GM13976 (cell line): ENCODE results near the gene ARMC9.
"Not testable (repeated sequence)": the region's sequence is repeated elsewhere in the genome, so short reads cannot be mapped to it uniquely, and the experiment has no call there.

Experiments
- DNase-seq: peaks from one replicate; pipeline ENCODE4 v3.0.0; 2012; ENCODE audit warnings: low spot score
- in situ Hi-C: fragments of 300-500 bp; cut with MboI; formaldehyde crosslinking; loops from one replicate; pipeline ENCODE4 v1.12.0; 2022; ENCODE audit warnings: low sequenced_read_pairs, mixed read lengths, inconsistent platforms; ENCODE audit not compliant: unreplicated experiment
- TF ChIP-seq, protein P1 (sequence below): IDR thresholded peaks from 2 replicates; pipeline ENCODE4 v1.5.1; 2012; ENCODE audit warnings: borderline replicate concordance, mild to moderate bottlenecking; ENCODE audit not compliant: insufficient read depth; ENCODE audit errors: extremely low read depth, missing control alignments, control extremely low read depth

The ARMC9 gene

GRCh38 chr2:231347638-231348037 is 149.2 kb downstream of the ARMC9 start:
- in situ Hi-C loops, result no loop called here
- DNase-seq, result no peak
- TF ChIP-seq, protein P1, sequence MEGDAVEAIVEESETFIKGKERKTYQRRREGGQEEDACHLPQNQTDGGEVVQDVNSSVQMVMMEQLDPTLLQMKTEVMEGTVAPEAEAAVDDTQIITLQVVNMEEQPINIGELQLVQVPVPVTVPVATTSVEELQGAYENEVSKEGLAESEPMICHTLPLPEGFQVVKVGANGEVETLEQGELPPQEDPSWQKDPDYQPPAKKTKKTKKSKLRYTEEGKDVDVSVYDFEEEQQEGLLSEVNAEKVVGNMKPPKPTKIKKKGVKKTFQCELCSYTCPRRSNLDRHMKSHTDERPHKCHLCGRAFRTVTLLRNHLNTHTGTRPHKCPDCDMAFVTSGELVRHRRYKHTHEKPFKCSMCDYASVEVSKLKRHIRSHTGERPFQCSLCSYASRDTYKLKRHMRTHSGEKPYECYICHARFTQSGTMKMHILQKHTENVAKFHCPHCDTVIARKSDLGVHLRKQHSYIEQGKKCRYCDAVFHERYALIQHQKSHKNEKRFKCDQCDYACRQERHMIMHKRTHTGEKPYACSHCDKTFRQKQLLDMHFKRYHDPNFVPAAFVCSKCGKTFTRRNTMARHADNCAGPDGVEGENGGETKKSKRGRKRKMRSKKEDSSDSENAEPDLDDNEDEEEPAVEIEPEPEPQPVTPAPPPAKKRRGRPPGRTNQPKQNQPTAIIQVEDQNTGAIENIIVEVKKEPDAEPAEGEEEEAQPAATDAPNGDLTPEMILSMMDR, result no peak

DNA sequence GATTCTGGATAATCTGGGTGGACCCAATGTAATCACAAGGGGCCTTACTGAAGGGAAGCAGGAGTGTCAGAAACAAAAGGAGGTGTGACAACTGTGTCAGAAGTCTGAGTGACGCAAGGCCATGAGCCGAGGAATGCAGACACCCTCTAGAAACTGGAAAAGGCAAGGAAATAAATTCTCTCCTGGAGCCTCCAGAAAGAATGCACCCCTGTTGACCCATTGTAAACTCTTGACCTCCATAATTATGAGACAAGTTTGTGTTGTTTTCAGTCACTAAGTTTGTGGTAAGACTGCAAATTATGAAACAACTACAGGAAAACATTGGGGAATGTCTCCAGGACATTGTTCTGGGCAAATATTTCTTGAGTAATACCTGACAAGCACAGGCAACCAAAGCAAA is 149.7 kb downstream of the ARMC9 start:
- in situ Hi-C loops, result no loop called here
- TF ChIP-seq, protein P1, result no peak
- DNase-seq, result no peak

- TF ChIP-seq, protein P1, result no peak
- in situ Hi-C loops, result no loop called here
- DNase-seq, result no peak
These were observed 150.4 kb downstream of the ARMC9 start for GRCh38 chr2:231348704-231349373.

DNA sequence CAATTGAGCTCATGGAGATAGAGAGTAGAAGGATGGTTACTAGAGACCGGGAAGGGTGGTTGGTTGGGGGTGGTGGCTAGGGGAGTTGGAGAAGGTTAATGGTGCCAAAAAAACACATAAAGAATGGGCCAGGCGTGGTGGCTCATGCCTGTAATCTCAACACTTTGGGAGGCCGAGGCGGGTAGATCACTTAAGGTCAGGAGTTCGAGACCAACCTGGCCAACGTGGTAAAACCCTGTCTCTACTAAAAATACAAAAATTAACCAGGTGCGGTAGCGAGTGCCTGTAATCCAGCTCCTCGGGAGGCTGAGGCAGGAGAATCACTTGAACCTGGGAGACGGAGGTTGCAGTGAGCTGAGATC is 150.9 kb downstream of the ARMC9 start:
- in situ Hi-C loops, DNase-seq: not testable (repeated sequence)

DNA sequence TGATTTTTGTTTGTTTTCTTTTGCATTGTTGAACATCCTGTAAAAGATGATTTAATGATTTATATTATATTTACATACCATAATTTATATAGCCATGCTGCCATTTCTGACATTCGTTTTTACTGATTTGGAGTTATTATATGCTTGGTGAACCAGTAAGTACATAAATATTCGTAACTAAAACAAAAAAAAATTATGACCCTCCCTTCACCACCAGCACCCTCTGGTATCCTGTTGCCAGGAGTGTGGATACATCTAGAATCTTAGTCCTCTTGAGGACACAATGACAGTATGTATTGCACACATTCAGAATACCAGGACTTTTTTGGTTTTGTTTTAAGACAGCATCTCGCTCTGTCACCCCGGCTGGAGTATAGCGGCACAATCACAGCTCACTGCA is 153.2 kb downstream of the ARMC9 start:
- in situ Hi-C loops, result no loop called here
- TF ChIP-seq, protein P1, result no peak
- no peak for DNase-seq

DNA sequence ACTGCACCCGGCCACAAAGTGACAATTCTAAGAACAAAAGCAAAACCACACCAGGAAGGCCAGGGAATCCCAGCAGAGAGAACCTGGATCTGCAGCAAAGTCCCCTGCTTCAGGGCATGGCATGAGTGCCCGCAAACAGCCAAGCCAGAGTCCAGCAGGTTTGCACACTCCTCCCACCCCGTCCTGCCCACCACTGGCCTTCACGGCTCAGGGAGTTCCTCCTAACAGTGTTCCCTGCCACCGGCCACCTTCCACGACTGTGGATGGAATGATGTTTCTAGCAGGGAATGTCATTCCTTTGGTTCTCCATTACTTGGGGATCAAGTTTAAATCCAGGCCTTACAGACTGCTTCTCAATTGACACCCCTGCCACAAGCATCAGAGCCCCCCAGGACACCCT is 155.0 kb downstream of the ARMC9 start:
- TF ChIP-seq, protein P1, result no peak
- in situ Hi-C loops, result no loop called here
- no peak for DNase-seq

GRCh38 chr2:231355508-231356465 is 157.4 kb downstream of the ARMC9 start:
- in situ Hi-C loops, result no loop called here
- TF ChIP-seq, protein P1, result no peak
- DNase-seq, result no peak
